HG03460 (cell line): Measurements from ENCODE around the gene OTUD5.
"Not testable (repeated sequence)": the region's sequence is repeated elsewhere in the genome, so short reads cannot be mapped to it uniquely, and the experiment has no call there.

Experiments used
- ATAC-seq: cut with Tn5 transposase; IDR thresholded peaks from one replicate; pipeline ENCODE4 v1.9.1; 2021; ENCODE audit not compliant: unreplicated experiment

OTUD5 gene, protein sequence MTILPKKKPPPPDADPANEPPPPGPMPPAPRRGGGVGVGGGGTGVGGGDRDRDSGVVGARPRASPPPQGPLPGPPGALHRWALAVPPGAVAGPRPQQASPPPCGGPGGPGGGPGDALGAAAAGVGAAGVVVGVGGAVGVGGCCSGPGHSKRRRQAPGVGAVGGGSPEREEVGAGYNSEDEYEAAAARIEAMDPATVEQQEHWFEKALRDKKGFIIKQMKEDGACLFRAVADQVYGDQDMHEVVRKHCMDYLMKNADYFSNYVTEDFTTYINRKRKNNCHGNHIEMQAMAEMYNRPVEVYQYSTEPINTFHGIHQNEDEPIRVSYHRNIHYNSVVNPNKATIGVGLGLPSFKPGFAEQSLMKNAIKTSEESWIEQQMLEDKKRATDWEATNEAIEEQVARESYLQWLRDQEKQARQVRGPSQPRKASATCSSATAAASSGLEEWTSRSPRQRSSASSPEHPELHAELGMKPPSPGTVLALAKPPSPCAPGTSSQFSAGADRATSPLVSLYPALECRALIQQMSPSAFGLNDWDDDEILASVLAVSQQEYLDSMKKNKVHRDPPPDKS

DNA sequence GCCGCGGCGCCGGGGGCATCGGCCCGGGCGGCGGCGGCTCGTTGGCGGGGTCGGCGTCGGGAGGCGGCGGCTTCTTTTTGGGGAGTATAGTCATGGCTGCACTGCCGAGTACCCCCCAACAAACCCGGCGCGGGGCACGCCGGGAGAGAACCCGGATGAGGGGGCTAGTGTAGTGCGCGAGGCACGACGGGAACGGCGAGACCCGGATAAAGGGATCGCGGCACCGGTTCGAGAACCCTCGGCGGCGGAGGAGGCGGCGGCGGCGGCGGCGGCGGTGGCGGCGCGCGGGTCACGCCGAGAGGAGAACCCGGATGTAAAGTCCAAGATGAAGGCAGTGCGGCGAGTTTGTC lies at the start of gene OTUD5:
OTUD5 (minus strand) TSS at position 131 of the 350 bp plus-strand sequence; CDS start at position 94, 37 bp downstream.
- peak; percentile 33 for ATAC-seq

DNA sequence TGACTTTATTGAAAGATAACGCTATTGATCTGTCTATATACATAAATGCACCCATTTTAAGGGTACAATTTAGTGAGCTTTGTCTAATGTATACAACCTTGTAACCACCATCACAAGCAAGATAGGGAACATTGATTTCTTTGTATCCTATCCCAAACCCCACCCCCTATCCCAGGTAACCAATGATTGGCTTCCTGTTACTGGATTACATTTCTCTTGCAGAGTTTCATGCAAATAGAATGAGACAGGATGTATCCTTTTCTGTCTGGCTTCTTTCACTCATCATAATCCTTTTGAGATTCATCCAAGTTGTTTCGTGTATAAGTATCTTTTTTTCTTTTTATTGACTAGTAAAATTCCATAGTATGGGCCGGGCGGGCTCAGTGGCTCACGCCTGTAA lies 46.3 kb upstream of the OTUD5 start:
- ATAC-seq = no peak

DNA sequence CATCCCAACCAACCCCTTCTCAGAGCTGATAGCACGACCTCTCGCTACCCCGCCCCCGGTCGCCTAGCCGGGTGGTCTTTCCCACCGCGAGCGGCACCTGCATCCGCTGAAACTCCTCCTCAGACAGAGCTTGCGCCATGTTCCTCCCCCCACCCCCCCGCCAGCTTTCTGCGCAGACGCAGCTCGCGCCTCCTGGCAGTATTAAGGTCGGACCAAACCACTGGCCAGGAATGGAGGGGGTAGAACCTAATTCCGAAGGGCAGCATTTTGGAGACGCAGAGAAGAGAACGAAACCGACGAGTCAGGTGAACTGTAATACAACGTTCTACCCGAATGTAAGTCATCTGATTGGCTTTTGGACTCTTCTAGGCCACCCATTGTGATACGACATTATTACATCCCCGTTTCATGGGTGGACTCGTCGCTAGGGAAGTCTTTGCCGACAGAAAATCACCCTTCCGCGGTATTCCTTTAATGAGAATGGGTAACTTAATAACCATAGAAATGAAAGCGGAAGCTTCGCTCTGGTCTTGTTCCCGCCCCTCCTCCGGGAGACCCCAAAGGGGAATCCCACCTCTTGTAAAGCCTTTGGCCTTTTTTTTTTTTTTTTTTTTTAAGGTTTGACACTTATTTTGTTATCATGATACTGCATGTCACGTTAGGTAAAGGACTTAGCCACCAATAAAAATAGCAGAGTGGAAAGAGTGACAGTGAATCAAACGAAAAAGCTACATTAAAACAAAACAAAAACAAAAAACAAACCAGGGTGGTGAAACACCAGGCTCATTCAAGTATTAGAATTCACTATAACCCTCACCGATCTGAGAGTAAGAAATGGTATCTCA lies 44.9 kb upstream of the OTUD5 start, which contains the start of gene GRIPAP1:
GRIPAP1 (minus strand) TSS at position 174 of the 845 bp plus-strand sequence; CDS start at position 139, 35 bp downstream.
- peak; percentile 85 for ATAC-seq

DNA sequence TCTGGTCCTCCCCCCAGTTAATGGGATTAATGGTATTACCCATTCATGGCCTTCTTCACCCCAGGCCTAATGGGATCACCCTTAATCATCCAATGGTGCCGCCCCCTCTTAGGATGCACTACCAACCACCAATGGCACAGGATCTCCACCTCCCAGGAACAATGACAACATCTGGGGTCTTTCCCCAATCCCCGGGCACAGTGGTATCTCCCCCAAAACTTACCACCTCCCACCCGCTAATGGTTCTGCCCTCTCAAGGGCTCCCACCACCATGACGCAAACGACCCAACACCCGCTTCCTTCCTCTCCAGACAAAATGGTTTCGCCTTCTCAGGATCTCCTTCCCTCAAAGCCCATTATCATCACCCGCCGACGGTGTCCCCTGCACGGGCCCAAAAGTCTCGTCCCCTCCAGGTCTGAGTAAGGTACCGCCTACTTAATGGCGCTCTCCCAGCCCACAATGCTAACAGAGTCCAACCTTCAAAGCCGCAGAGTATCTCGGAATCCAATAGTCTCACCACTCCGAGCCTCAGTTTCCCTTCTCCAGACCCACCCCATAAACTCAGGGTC lies 44.2 kb upstream of the OTUD5 start:
- ATAC-seq = peak; percentile 27

DNA sequence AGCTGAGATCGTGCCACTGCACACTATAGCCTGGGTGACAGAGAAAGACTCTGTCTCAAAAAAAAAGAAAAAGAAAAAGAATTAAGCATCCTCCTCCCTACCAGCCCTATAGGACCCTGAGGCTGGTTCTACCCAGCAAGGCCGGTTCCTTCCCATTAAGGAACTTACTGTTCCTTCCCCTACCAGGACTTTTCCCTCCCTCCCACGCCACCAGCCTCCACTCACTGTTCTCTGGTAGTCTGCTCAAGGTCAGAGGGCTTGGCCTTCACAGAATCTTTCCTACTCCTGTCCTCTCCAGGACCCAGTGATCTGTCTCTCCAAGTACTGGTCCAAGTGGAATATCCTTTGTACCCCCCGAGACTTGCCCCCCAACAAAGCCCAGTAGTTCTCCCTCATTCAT lies 43.2 kb upstream of the OTUD5 start:
- ATAC-seq = no peak

DNA sequence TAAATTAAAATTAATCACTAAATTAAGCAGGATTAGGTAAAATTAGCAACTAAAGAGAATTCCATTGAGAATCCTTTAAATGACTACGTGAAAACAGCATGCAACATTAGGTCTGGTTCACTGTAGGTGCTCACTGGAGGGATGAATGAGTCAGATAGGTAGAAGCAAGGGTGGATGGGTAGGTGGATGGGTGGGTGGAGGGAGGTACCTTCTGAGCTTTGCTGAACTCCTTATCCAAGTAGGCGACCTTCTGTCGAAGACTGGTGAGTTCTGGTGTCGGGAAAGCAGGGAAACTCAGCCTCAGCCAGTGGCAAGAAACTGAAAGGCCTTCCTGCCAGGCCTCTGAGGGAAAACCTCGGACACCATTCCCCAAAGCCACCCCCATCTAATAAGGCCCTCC lies 41.6 kb upstream of the OTUD5 start:
- ATAC-seq = no peak

DNA sequence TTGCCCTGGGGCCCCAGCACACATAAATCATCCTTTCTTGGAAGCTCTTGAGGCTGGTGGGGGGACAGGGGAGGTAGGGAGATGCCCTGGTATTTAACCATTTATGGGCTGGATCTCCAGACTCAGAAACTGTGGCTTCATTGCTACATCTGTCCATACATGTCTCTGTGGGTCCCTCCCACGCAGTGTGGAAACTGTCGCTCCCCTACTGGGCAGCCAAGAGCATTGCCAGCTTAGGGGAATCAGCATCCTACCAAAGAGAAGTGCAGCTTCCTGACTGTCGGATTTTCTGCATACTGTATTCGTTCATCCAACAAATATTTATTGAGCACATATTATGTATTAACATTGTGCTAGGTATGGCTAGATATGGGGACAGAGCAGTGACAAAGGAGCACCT lies 41.0 kb upstream of the OTUD5 start:
- ATAC-seq = no peak

DNA sequence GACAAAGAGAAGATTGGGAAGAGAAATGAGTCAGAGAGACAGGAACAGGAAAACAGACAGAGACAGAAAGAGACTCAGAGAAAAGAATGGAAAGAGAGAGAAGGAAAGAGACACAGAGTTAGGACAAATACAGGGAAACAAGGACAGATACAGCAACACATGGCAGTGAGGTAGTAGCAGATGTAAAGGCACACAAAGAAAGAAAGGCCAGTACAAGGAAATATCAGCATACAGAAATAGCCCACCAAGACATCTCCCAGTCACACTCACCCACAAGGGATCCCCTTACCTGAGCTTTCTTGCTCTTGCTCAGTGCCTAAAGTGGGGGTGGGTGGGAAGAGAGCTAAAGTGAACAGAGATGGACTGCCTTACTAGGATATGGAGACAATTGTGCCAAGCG lies 40.5 kb upstream of the OTUD5 start:
- no peak for ATAC-seq

DNA sequence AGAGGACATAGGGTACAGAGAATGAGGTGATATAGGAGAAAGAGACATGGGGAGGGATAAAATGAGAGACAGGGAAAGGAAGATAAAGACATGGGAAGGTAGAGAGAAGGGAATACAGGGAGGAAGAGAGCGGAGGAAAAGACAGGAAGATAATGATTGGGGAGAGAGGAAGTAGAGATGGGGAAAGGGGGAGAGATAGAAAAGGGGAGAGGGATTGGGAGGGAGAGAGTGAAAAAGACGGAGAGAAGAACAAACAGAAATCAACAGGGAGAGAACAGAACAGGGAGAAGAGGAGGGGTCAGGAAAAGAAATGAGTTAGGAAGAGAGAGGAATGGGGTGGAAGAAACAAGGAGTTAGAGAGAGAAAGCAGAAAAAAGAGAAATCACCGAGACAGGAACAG lies 40.0 kb upstream of the OTUD5 start:
- no peak for ATAC-seq

DNA sequence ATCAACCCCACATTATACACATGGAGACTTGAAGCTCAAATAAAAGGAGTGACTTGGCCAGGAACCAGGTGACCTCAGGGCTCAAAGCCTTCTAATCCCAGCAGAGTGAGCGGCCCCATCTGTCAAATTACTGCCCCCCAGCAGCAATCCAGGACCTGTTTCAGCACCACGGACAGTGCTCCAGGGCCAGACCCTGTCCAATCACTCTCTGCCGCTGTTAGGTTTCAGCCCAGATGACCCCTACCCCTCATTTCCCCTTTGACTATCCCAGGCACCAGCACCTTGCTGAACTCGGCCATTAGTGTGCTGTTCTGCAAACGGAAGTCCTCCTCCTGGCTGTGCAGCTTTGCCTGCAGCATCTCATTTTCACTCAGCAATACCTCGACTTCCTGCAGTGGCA lies 39.6 kb upstream of the OTUD5 start:
- no peak for ATAC-seq

DNA sequence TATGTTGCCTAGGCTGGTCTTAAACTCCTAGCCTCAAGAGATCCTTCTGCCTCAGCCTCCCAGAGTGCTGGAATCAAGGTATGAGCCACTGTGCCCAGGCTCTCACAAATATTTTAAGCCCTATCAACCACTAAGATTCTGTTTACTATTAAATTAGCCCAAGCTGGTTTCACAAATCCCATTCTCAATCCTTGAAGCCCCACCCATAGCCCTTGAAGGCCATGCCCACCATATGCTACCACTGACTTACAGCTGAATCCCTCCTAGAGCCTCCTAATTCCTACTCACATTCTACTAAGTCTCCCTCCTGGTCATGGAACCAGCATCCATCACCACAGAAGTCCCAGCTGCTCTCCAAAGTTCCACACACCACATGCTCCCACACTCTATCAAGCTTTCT lies 34.9 kb upstream of the OTUD5 start:
- ATAC-seq = no peak

DNA sequence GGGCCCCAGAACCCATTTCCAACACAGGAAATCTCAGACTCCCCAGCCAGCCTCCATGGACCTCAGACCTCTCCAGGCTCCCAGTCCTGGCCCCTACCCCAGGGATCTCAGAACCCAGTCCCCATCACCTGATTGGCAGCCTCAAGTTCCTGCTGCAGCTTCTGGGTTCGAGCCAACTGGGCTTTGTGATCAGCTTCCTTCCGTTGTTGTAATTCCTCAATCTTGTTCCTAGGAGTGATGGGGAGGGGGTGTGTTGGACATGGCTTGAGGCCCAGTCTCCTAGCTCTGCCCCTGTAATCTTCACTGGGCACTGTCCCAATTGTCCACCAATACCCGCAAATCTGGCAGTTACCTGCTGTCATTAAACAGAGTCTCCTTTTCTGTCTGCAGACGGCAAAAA lies 32.1 kb upstream of the OTUD5 start:
- ATAC-seq = no peak

DNA sequence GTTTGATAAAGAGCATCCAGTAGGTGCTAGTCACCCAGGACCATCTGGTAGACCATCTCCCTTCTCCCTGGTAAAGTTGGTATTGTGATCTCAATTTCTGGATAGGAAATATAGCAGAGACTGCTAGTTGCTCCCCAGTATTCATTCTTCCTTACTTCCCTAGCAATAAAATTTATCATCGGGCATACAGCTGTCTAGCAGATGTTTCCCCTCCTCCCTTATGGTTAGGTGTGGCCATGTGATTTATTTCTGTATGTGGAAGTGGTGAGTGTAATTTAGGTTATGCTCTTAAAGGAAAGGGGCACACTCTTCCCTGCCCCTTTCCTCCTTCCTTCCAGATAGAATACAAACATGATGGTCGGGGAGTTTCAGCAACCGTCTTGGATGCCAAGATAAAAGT lies 26.5 kb upstream of the OTUD5 start:
- ATAC-seq = no peak

DNA sequence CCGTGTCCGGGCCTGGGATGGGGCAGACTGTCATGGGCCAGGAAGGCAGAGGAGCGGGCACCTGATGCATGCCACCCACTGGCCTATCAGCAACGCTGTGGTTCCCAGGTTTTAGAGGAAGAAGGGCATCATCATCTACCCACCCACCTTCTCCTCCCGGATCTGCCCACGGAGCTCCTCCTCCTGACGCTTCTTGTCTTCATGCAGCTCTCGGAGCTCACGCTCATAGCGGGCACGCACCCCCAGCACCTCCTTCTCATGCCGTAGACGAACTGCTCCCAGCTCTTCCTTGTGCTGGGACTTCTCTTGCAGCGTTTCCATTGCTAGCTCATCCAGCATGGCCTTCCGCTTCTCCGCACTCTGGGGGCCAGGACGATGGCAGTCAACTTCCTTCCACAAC lies 25.7 kb upstream of the OTUD5 start:
- no peak for ATAC-seq

DNA sequence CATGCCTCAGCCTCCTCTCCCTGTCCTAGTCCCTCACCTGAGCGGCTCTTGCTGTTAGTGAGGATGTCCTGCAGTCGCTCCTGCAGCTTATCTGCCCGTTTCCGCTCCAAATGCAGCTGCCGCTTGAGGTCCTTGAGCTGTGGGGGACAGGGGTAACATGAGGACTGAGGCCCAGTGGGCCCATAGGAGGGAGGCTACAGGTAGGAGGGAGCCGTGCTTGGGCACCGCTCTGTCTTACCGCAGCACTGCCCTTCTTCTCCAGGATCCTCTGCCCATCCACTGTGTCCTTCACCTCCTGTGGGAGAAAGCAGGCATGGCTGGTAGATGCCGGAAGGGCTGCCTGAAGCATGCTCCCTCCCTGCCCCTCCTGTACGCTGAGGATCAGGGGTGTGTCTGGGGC lies 23.8 kb upstream of the OTUD5 start:
- no peak for ATAC-seq

DNA sequence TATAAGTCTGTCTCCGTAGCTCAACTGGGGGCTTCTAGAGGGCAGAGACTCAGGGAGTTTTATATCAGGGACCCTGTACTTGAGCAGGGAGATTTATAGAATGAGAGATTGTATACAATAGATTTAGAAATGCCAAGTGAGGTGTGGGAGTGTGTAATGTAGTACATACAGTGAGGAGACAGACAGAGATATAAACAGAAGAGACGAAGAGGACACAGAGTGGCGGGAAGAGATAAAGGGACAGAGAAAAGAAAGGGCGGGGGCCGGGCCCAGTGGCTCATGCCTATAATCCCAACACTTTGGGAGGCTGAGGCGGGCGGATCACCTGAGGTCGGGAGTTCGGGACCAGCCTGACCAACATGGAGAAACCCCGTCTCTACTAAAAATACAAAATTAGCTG lies 22.9 kb upstream of the OTUD5 start:
- ATAC-seq = not testable (repeated sequence)

DNA sequence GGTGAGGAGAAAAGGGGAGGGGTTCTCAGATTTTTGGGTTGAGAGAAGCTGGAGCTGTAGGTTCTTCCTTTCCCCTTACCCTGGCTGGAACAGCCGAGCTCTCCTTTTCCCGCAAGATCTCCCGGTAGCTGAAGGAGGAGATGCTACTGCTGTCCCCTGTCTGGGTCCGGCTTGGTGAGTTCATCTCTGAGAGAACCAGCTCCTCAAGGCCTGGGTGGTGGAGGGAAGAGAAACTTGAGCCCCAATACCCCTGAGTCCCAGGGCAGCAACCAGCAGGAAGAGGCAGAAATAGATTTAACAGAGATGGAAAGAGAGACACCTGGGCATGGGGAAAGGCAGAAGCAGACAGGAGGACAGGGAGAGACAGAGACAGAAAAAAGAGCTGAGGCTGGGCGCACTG lies 20.8 kb upstream of the OTUD5 start:
- ATAC-seq = no peak

DNA sequence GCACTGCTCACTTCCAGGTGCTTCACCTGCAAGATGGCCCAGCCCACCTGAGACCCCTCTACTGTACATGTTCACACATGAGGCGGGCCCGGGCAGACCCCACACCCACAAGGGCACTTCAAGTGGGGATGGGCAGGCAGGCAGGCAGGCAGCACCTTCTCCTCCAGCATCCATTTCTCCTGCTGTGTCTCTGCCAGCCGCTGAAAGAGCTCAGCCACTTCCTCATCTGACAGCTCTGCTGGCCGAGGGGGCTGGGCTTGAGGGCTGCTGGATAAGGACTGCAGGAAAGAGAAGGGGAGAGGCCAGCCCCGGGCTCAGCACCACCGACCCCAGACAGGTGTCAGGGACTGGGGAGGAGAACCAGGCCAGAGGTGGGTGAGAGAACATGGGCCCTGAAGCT lies 18.7 kb upstream of the OTUD5 start:
- no peak for ATAC-seq

DNA sequence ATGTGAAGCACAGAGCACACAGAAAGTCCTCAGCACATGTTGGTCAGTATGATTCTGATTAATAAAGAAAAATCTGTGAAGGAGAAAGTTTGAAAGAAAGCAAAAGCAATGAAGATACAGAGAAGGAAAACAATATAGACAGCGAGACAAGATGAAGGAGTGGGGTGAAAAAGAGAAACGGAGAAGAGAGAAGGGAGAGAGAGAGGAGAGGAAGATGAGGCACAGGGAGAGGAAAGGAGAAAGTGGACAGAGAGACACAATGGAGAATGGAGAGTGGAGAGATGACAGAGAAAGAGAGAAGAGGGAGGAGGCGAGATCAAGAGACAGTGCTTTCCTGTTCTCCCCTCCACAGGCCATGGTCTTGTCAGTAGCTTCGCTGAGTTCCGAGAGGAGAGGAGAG lies 18.1 kb upstream of the OTUD5 start:
- no peak for ATAC-seq

DNA sequence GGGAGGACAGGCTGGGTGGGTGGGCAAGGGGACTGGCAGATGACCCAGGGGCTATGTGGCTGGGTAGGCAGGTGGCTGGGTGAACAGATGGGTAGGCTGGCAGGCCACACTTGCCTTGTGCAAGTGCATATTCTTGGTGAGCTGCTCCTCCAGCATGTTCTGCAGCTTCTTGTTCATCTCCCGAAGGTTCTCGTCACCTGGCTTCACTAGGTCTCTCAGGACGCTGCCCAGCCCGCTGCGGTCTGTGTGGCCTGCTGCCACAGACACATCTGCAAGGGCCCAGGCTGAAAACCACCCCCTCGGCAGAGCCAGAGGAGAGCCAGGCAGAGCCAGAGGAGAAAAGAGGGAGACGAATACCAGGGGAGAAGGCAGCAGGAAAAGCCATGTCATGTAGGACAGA lies 17.6 kb upstream of the OTUD5 start:
- ATAC-seq = no peak

DNA sequence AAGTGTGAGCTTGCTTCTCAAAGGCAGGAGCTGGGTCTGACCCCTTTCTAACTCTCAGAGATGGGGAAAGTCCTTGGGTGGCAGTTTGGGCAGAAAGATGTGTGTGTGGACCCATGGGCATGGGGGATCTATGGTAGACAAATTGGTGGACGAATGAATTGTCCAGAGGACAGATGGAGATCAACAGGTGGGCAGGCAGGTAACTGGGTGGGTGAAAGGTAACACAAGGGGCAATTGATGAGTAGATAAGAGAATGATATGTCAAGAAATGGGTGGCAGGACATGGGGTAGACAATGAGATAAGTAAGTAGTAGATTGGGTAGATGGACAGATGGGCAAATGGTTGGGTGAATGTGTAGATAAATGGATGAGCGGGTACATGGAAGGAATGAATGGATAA lies 17.2 kb upstream of the OTUD5 start:
- ATAC-seq = no peak

DNA sequence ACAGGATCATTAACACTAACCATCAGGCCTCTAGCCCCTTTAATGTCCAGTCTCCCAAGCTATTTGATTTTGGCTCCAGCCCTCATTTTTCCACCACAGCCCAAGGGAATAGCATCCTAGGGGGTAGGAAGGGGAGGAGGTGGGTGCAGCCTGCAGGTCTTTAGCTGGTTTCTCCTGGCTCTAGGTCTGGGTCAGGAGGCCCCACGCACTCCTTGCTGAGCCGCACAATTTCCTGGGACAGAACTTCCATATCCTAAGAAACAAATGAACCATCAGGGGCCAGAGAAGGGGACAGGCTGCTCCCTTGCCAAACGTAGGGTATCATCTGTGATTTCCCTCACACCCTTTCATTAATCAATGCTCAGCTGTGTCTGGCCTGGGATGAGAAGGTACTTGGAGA lies 16.6 kb upstream of the OTUD5 start:
- ATAC-seq = no peak
